Nephron (organoid): ENCODE results near the gene MBOAT7.
"Not testable (repeated sequence)": the region's sequence is repeated elsewhere in the genome, so short reads cannot be mapped to it uniquely, and the experiment has no call there.

ENCODE experiments used
- H3K27ac Mint-ChIP-seq, 3 experiments: 2 replicates each; pipeline ENCODE4 v1.8.0; 2020; ENCODE audit warnings: mixed read lengths in 3 of 3, mild to moderate bottlenecking in 2 of 3, moderate library complexity in 1 of 3
- H3K27me3 Mint-ChIP-seq: 2 replicates; pipeline ENCODE4 v1.8.0; 2021; ENCODE audit warnings: low read depth, mild to moderate bottlenecking, moderate library complexity, mixed read lengths
- H3K36me3 Mint-ChIP-seq: 2 replicates; pipeline ENCODE4 v1.8.0; 2020; ENCODE audit warnings: low read depth, mixed read lengths
- H3K4me1 Mint-ChIP-seq: 2 replicates; pipeline ENCODE4 v1.8.0; 2020; ENCODE audit warnings: mixed read lengths
- H3K4me3 Mint-ChIP-seq, 3 experiments: 2 replicates each; pipeline ENCODE4 v1.8.0; 2020; ENCODE audit warnings: mild to moderate bottlenecking in 3 of 3, mixed read lengths in 3 of 3, moderate library complexity in 2 of 3
- H3K9me3 Mint-ChIP-seq: 2 replicates; pipeline ENCODE4 v1.8.0; 2020; ENCODE audit warnings: mixed read lengths
- CTCF ChIP-seq, 3 experiments: fragments of 200-600 bp; sonication (generic); IDR thresholded peaks; one replicate each; pipeline ENCODE4 v1.5.0; 2021; ENCODE audit warnings: antibody characterized with exemption in 3 of 3; ENCODE audit not compliant: unreplicated experiment in 3 of 3

MBOAT7 gene

GRCh38 chr19:54222474-54223276, 33.3 kb upstream of the MBOAT7 start, which contains the start of gene LILRB3:
TSS of gene LILRB3 (minus strand) at chr19:54223007. CDS start at chr19:54222976, 31 bp downstream.
- peaks cover 12% of the 10 kb centered on the region for H3K27me3 Mint-ChIP-seq
- H3K36me3 Mint-ChIP-seq, H3K27ac Mint-ChIP-seq, H3K9me3 Mint-ChIP-seq, H3K4me3 Mint-ChIP-seq, H3K4me1 Mint-ChIP-seq: not testable (repeated sequence)

DNA sequence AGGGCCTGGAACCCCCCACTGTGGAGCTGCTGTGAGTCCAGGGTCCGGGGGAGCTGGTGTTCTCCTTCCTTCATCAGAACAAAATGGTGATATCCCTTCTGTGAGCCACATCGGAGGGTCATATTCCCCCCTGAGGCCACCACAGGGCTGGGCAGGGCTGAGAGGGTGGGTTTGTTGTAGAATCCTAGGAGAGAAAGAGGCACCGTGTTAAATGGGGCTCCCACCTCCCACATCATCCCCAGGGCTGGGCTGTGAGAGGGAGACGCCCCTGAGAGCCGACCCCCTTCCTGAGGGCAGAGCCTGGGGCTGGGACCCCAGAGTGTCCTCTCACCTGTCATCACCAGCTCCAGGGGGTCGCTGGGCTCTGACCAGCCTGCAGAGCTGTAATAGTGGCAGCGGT, 32.6 kb upstream of the MBOAT7 start:
- H3K4me1 Mint-ChIP-seq, H3K36me3 Mint-ChIP-seq, H3K9me3 Mint-ChIP-seq: not testable (repeated sequence)

GRCh38 chr19:54219702-54220101, 30.3 kb upstream of the MBOAT7 start:
- peaks cover 11% of the 10 kb centered on the region for H3K27me3 Mint-ChIP-seq
- H3K27ac Mint-ChIP-seq, H3K9me3 Mint-ChIP-seq, H3K4me1 Mint-ChIP-seq, H3K36me3 Mint-ChIP-seq, H3K4me3 Mint-ChIP-seq: not testable (repeated sequence)

More for the DNA sequence above, 32.6 kb upstream of the MBOAT7 start:
- not testable (repeated sequence) for H3K27ac Mint-ChIP-seq, H3K4me3 Mint-ChIP-seq
- peaks cover 14% of the 10 kb centered on the region for H3K27me3 Mint-ChIP-seq

DNA sequence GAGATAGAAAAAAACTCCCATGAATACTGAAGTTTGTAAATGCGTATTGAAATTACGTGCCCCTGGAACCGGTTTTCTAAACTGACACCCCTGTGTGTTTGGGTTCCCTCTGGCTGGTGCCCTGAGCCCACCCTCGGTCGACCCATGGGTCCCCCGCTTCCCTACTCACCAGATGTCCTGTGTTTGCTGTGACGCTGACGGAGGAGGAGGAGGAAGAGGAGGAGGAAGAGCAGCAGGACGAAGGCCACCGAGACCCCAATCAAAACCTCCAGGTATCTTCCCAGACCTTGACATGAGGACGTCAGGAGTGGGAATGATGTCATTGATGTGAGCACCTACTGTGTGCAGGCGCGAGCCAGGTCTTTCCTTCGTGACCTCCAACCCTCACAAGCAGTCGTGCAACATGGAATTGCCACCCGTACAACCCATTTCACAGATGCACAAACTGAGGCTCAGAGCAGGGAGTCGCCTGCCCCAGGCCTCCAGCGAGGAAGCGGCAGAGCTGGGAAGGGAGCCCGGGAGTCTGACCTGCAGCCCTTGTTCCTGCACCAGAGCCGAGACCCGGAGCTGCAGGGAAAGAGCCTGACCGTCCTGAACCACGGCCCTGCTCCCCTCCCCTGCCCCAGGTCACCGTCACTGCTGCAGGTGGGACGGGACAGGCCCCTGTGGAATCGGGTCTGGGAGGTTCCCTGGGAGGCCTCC, 29.7 kb upstream of the MBOAT7 start:
- Mint-ChIP-seq H3K4me3 (no peak overlapping the region), H3K27me3 (peaks cover 8% of the 10 kb centered on the region), H3K36me3 (peaks cover 7% of the 10 kb centered on the region), H3K9me3 (no peaks in the 10 kb centered on the region), H3K4me1 (peaks cover 8% of the 10 kb centered on the region), H3K27ac (no peak overlapping the region)
- no peak for TF ChIP-seq CTCF (IDR thresholded peaks at IDR 0.05; ENCODE audit: unreplicated experiment in 3 of 3)

DNA sequence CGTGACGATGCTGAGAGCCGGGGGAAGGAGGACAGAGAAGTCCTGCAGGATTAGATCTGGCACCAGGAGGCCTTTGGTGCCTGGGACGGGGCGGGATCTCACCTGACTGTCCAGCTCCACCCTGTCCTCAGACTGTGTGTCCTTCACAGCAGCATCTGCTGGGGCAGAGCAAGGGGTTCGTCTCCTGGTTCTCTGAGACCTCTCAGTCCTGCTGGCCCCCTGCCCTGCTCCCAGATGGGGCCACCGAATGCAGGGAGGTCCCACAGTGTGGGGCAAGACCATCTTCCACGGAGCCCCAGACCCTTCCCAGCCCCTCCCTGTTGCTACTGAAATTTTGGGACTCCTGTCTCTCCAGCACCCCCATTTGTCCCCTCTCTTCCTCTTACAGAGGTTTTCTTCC, 28.9 kb upstream of the MBOAT7 start:
- H3K9me3 Mint-ChIP-seq = no peaks in the 10 kb centered on the region
- H3K27me3 Mint-ChIP-seq = peaks cover 8% of the 10 kb centered on the region
- H3K27ac Mint-ChIP-seq = peak overlapping the region in 1 of 3 experiments; percentile 65
- peaks cover 9% of the 10 kb centered on the region for H3K36me3 Mint-ChIP-seq
- TF ChIP-seq CTCF (IDR thresholded peaks at IDR 0.05; ENCODE audit: unreplicated experiment in 3 of 3) = no peak
- H3K4me3 Mint-ChIP-seq = no peak overlapping the region
- H3K4me1 Mint-ChIP-seq = peaks cover 6% of the 10 kb centered on the region

- H3K4me1 Mint-ChIP-seq, H3K27me3 Mint-ChIP-seq, H3K9me3 Mint-ChIP-seq, H3K4me3 Mint-ChIP-seq: not testable (repeated sequence)
- Mint-ChIP-seq H3K36me3 (peaks cover 14% of the 10 kb centered on the region), H3K27ac (peak overlapping the region in 1 of 3 experiments; percentile 65)
These were observed 28.3 kb upstream of the MBOAT7 start for GRCh38 chr19:54217517-54218247.

DNA sequence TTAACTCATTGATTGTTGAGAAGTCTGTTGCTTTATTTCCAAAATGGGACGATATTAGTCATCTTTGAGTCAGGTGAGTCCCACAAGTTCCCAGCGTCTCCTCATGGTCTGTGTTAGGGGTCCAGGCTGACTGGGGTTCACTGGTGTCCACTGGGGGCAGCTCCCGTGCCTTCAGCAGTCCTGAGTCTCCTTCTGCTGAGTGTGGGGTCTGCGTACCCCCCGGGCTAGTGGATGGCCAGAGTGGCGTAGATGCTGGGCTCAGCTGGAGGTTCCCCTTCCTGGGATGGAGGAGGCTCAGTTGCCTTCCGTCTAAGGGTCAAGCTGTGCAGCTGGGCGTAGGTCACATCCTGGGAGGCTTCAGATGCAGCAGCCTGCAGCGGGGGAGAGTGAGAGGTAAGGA, 27.5 kb upstream of the MBOAT7 start:
- Mint-ChIP-seq H3K4me1 (peaks cover 4% of the 10 kb centered on the region), H3K4me3 (no peak overlapping the region), H3K27me3 (peaks cover 8% of the 10 kb centered on the region), H3K36me3 (peaks cover 16% of the 10 kb centered on the region), H3K27ac (no peak overlapping the region), H3K9me3 (no peaks in the 10 kb centered on the region)
- no peak for TF ChIP-seq CTCF (IDR thresholded peaks at IDR 0.05; ENCODE audit: unreplicated experiment in 3 of 3)

GRCh38 chr19:54214734-54215133, 25.4 kb upstream of the MBOAT7 start:
- H3K9me3 Mint-ChIP-seq, H3K4me3 Mint-ChIP-seq, H3K27ac Mint-ChIP-seq, H3K27me3 Mint-ChIP-seq: not testable (repeated sequence)
- Mint-ChIP-seq H3K36me3 (peaks cover 26% of the 10 kb centered on the region), H3K4me1 (peaks cover 17% of the 10 kb centered on the region)

GRCh38 chr19:54214217-54214616, 24.8 kb upstream of the MBOAT7 start:
- not testable (repeated sequence) for H3K4me3 Mint-ChIP-seq, H3K27ac Mint-ChIP-seq, H3K27me3 Mint-ChIP-seq, H3K9me3 Mint-ChIP-seq
- Mint-ChIP-seq H3K36me3 (peaks cover 27% of the 10 kb centered on the region), H3K4me1 (peaks cover 19% of the 10 kb centered on the region)
